PFSK-1 (cell line): ENCODE results near the gene IGLL5.

Experiments
- SIN3A ChIP-seq: IDR thresholded peaks from 2 replicates; pipeline ENCODE4 v1.6.1; 2012; ENCODE audit warnings: mild to moderate bottlenecking, low read length, moderate library complexity, borderline replicate concordance; ENCODE audit not compliant: insufficient read depth
- TAF1 ChIP-seq: IDR thresholded peaks from 2 replicates; pipeline ENCODE4 v1.6.1; 2012; ENCODE audit warnings: low read length, control low read depth, borderline replicate concordance; ENCODE audit not compliant: insufficient read depth

GRCh38 chr22:22941831-22942510 is 54.4 kb downstream of the IGLL5 start:
- TF ChIP-seq SIN3A (no peak), TAF1 (no peak)
